ENCODE results near the gene PLPPR3. TPM values are rescaled to one million over a fixed set of nuclear protein-coding genes. Genes with fewer than 3 reads are reported as not detected.

PLPPR3 gene
- total RNA-seq, 2 donors from 2014 or later: 110 to 111 TPM

- Histone ChIP-seq H3K9ac (ENCODE audit: extremely low read depth, low read length, poor library complexity, severe bottlenecking) (peak overlapping the region; percentile 98), H3K27me3 (ENCODE audit: control insufficient read depth, insufficient read depth, low read length, poor library complexity, severe bottlenecking) (no peaks in the 10 kb centered on the region), H3K36me3 (ENCODE audit: control insufficient read depth, insufficient read depth, low read length) (peaks cover 37% of the 10 kb centered on the region), H3K9me3 (ENCODE audit: control insufficient read depth, low read length) (no peaks in the 10 kb centered on the region), H3K27ac (ENCODE audit: low read depth, low read length) (peak overlapping the region; percentile 98), H3K4me1 (ENCODE audit: control insufficient read depth, insufficient read depth, low read length) (peaks cover 26% of the 10 kb centered on the region), H3K4me3 (ENCODE audit: low read length) (peak overlapping the region; percentile 93)
- Mint-ChIP-seq H3K4me1 (peaks cover 22% of the 10 kb centered on the region), H3K27me3 (ENCODE audit: insufficient read depth) (no peaks in the 10 kb centered on the region), H3K9me3 (no peaks in the 10 kb centered on the region), H3K27ac (peak overlapping the region; percentile 96), H3K4me3 (peak overlapping the region; percentile 88), H3K36me3 (ENCODE audit: low read depth) (peaks cover 34% of the 10 kb centered on the region)
- peak; percentile 12 for TF ChIP-seq CTCF (conservative IDR thresholded peaks at IDR 0.05)
- 0% methylated on average over 22 to 129 of the region's 129 CpGs for WGBS, 2 experiments (ENCODE audit: insufficient coverage in 1 of 2, insufficient read length in 1 of 2)
- peak; percentile 92 for DNase-seq
These were observed 24.0 kb downstream of the PLPPR3 start for GRCh38 chr19:797528-798414.

GRCh38 chr19:796692-797527 lies 24.8 kb downstream of the PLPPR3 start, which contains the start of gene PTBP1:
Gene PTBP1, plus strand, starts transcription at chr19:797452. Its CDS starts 46 bp downstream, at chr19:797498.
- H3K27me3 ChIP-seq (ENCODE audit: control insufficient read depth, insufficient read depth, low read length, poor library complexity, severe bottlenecking): no peaks in the 10 kb centered on the region
- H3K27ac ChIP-seq (ENCODE audit: low read depth, low read length): peak within 1 kb of the TSS; percentile 98
- peak within 1 kb of the TSS; percentile 98 for H3K9ac ChIP-seq (ENCODE audit: extremely low read depth, low read length, poor library complexity, severe bottlenecking)
- no peaks in the 10 kb centered on the region for H3K9me3 Mint-ChIP-seq
- H3K36me3 ChIP-seq (ENCODE audit: control insufficient read depth, insufficient read depth, low read length): peaks cover 30% of the 10 kb centered on the region
- H3K27me3 Mint-ChIP-seq (ENCODE audit: insufficient read depth): no peaks in the 10 kb centered on the region
- peak within 1 kb of the TSS; percentile 96 for H3K27ac Mint-ChIP-seq
- H3K4me1 ChIP-seq (ENCODE audit: control insufficient read depth, insufficient read depth, low read length): peaks cover 21% of the 10 kb centered on the region
- H3K9me3 ChIP-seq (ENCODE audit: control insufficient read depth, low read length): no peaks in the 10 kb centered on the region
- H3K4me3 ChIP-seq (ENCODE audit: low read length): peak within 1 kb of the TSS; percentile 93
- peaks cover 27% of the 10 kb centered on the region for H3K36me3 Mint-ChIP-seq (ENCODE audit: low read depth)
- DNase-seq: peak; percentile 100
- peaks cover 19% of the 10 kb centered on the region for H3K4me1 Mint-ChIP-seq
- peak within 1 kb of the TSS; percentile 88 for H3K4me3 Mint-ChIP-seq
- TF ChIP-seq CTCF (conservative IDR thresholded peaks at IDR 0.05): peak; percentile 26
- WGBS, 2 experiments (ENCODE audit: insufficient coverage in 1 of 2, insufficient read length in 1 of 2): 3 to 5% methylated on average over 68 to 83 of the region's 83 CpGs
